Epidermal melanocyte (primary cell): ENCODE results near the gene ZNF624.
"Not testable (repeated sequence)": the region's sequence is repeated elsewhere in the genome, so short reads cannot be mapped to it uniquely, and the experiment has no call there.

Experiments
- DNase-seq: peaks from one replicate; pipeline ENCODE4 v3.0.0; 2011; ENCODE audit warnings: low spot score; ENCODE audit not compliant: insufficient read length

Gene ZNF624

DNA sequence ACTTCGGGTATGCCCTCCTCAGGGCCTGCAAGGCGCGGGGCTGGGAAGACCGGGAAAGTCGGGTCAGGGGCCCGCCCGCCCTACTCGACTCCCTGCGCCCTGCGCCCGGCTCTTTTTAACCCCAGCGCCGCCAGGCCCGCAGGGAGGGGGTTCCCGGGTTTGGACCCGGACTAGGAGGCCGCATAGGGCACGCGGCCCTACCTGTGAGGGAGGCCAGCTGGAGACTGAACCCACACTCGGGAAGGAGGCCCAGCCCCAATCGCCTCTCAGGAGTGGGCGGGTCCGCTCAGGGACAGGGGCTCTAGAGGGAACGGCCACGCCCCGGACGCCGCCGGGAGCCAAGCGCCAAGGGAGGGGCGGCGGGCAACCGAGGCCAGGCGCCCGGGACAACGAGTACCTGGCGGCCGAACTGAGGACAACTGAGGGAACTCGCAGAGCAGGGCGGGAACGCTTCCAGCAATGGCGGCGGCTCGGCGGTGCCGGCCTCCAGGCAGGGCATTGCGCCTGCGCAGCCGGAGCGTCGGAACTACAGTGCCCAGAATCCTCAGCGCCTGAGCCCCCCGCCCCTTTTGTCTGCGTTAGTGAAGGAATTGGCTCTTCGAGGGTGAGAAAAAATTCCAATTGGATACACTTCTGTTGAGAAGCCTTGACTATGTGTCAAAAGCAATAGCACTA, at the start of gene ZNF624:
Gene ZNF624 (minus strand): TSS at position 484 of the 675 bp plus-strand sequence.
- DNase-seq, result peak; percentile 91

GRCh38 chr17:16697603-16698002, 44.0 kb upstream of the ZNF624 start:
- DNase-seq, result not testable (repeated sequence)

GRCh38 chr17:16690447-16690846, 36.8 kb upstream of the ZNF624 start:
- not testable (repeated sequence) for DNase-seq

GRCh38 chr17:16689731-16690281, 36.2 kb upstream of the ZNF624 start, which contains the start of gene CCDC144A:
TSS of gene CCDC144A (plus strand) at chr17:16690241. CDS start at chr17:16690401, 160 bp downstream.
- not testable (repeated sequence) for DNase-seq

GRCh38 chr17:16687151-16687550, 33.5 kb upstream of the ZNF624 start:
- not testable (repeated sequence) for DNase-seq

DNA sequence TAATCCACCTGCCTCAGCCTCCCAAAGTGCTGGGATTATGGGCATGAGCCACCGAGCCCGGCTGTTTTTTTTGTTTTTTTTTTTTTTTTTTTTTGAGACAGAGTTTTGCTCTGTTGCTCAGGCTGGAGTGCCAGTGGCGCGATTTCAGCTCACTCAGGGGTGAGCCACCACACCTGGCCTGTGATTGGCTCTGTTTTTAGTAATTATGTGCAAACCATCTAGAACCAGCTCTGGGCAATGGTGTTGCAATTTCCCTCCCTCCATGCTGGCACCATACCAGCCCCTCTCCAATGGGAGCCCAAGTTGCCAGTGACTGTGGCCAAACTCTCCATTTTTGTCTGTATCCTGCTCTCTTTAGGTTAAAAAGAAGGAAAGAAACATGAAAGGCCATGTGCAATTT, 32.4 kb upstream of the ZNF624 start:
- not testable (repeated sequence) for DNase-seq

- DNase-seq, result not testable (repeated sequence)
Observed at GRCh38 chr17:16683290-16684138, 29.9 kb upstream of the ZNF624 start.

DNA sequence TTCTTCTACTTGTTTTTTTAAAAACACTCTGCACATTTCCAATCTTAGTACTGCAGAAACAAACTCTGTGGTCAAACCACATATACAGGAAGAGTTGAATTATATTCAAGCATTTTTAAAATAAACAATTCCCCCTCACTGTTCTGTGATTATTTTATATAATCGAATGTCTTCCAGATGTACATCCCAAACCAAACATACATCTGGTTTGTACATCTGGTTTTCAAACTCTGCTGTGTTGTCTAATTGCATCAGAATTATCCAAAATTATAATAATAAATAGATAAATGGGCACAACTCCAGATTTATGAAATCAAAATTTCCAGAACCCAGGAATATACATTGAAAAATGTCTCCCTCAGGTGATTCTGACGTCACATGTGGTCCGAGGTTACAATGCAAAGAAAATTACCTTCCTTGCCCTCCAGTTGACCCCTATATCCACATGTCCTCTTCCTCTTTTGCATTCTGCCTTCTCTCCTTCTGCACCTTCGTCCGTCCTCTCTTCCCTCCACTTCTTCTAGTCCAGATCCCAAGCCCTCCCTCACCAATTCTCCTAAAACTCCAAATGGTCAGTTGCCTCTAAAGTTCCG, 23.1 kb upstream of the ZNF624 start:
- no peak for DNase-seq

GRCh38 chr17:16666907-16667636, 13.4 kb upstream of the ZNF624 start:
- DNase-seq, result not testable (repeated sequence)

DNA sequence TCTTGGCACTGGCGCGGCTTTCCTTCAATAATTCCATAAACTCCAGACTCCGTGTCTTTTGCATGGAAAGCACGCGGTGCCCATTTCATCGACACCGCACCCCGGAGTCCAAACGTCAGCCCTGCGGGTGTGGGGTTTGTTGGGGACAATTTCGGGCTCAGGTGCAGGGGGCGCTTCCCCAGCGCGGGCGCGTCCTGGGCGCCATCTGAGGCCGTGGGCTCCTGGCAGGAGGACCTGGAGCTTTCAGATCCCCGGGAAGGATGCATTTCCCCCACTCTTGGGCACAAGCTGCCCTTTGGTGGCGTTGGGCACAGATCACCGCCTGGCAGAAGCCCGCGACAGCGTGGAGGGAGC, 12.9 kb upstream of the ZNF624 start:
- not testable (repeated sequence) for DNase-seq

- DNase-seq, result no peak
Observed at GRCh38 chr17:16662936-16663335, 9.3 kb upstream of the ZNF624 start.

DNA sequence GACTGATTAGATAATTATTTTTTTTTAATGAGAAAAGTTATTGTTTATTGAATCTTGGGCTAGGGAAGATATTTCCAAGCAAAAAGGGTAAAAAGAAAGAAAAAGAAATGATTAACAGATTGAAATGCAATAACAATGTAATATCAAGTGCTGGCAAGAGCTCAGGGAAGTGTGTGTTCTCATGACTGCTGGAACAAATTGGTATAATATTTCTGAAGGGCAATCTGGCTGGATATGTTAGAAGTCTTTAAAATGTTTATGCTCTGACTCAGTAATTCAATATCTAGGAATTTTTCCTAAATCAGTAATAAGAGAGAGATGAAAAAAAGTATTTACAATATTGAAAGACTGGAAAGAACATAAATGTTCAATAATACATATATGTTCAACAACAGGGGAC, 7.6 kb upstream of the ZNF624 start:
- DNase-seq, result no peak

DNA sequence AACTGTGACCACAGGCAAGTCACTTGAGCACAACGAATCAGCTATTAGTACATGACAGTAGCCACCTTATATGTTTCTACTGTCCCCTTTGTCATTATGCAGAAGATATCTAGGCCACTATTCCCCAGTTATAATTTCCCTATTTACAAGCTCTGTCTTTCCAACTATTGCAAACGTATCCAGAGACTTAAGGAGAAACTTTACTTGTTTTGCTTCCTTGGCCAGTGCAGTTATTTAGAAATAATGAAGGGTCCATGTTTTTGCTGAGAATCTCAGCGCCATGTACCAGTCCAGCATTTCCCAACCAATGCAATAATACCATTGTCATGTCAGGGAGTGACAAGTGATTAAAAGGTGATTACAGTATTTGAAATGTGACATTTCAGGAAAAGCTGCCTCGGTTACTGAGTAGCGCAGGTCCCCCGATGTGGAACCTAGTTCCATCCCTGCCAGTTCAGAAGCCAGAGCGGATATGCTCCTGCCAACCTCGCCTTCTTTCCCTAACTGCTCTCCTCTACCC, 743 bp downstream of the ZNF624 start:
- no peak for DNase-seq

DNA sequence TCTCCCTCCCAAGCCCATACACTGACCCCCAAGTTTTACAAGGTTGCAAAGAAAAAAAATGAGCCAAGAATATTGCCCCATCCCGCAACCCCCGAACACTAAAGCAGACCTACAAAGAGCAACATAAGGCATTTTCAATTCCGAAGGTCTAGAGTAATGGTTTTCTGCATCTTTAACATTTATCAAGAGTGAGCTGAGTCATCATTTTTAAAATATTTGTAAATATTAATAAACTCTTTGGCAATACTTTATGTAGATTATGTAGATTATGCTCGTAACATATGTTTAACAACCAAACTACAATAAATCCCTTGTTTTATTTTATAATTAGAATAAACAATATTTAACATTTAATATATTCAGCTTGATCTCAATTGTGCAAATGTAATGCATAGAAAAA, 1.4 kb downstream of the ZNF624 start:
- no peak for DNase-seq

DNA sequence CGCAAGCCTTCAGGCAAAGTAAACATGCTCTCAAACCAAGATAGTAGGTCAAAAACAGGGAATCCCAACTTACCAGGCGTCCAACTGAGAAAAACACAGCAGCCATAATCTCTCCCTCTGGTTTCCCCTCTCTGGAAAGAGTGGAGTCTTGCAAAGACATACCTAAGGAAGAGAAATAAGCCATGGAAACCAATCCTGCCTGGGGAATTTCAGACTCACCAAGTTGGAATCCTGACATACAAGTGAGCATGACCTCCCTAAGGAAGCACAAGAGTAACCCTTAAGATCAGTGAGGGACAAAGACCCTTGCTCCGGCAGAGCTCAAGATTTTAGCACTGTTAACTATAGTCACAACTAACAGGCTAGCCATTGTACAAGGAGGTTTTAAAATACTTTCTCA, 4.1 kb downstream of the ZNF624 start:
- no peak for DNase-seq

- no peak for DNase-seq
Observed at GRCh38 chr17:16639438-16639837, 14.2 kb downstream of the ZNF624 start.

- no peak for DNase-seq
Observed at GRCh38 chr17:16623282-16623681, 30.4 kb downstream of the ZNF624 start.

DNA sequence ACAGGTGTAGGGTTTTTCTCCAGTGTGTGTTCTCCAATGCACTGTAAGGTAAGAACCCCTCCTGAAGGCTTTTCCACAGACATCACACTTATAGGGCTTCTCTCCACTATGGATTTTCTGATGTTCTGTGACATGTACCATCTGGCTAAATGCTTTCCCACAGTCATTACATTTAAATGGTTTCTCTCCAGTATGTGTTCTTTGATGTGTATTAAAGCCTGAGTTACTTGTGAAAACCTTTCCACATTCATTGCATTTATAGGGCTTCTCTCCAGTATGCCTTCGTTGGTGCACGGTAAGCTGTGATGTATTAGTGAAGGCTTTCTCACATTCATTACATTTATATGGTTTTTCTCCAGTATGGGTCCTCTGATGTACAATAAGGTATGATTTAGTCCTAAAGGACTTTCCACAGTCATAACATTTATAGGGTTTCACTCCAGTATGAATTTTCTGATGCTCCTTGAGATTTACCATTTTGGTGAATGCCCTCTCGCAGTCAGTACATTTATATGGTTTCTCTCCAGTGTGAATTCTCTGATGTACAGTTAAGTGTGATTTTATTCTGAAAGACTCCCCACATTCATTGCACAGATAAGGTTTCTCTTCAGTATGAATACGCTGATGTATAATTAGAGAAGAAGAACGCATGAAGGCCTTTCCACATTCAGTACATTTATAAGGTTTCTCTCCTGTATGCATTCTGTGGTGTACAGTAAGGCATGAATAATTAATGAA, 30.9 kb downstream of the ZNF624 start:
- no peak for DNase-seq

GRCh38 chr17:16617481-16618060, 36.1 kb downstream of the ZNF624 start:
- DNase-seq, result no peak

GRCh38 chr17:16599537-16599936, 54.1 kb downstream of the ZNF624 start:
- DNase-seq, result no peak
